ENCODE results near the gene BOLL. TPM values are rescaled to one million over a fixed set of nuclear protein-coding genes. Genes with fewer than 3 reads are reported as not detected.

Gene BOLL
- total and polyA plus RNA-seq, 2 experiments from 2014 or later: 2.0 TPM; not detected in 1

DNA sequence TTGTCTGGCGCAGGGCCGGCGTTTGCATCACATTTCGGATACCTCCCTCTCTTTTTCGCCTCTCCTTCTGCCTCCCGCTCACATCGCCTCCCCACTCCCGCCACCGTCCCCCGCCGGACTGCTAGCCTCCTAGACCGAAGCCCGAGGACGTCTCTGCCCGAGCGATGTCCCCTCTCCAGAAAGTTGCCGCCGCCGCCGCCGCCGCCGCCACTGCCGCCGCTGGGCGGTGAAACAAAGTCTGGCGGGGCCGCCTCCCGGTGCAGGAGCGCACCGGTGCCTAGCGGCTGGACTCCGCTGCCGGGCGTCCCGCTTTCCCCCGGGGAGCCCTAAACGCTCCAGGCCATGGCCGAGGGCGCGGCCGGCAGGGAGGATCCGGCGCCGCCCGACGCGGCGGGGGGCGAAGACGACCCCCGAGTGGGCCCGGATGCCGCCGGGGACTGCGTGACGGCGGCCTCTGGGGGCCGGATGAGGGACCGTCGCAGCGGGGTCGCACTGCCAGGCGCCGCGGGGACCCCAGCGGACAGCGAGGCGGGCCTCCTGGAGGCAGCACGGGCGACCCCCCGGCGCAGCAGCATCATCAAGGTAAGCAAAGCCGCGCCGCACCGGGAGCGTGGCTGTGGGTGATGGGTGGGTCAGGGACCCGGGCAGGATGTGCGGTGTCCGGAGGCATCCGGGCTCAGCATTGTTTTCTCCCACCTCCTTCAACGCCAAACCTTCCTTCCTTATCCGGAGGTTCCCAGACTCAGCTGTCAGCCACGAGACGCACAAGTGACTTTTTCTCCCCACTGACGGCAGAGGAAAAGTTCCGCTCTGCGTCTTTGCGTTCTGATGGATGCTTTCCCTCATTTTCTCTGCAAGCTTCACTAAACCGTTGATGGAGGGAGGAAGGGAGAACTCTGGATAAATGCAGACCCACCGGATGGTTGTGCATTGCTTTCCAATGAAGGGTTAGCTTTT is 19.9 kb upstream of the BOLL start:
- H3K4me1 ChIP-seq (ENCODE audit: insufficient read depth): peaks cover 12% of the 10 kb centered on the region
- no peaks in the 10 kb centered on the region for H3K9me2 ChIP-seq (ENCODE audit: insufficient read depth)
- Mint-ChIP-seq H3K4me1 (peaks cover 11% of the 10 kb centered on the region), H3K4me3 (peak overlapping the region; percentile 83), H3K27ac (no peak overlapping the region), H3K27me3 (ENCODE audit: insufficient read depth, low read depth, poor library complexity) (peaks cover 24% of the 10 kb centered on the region), H3K9me3 (no peaks in the 10 kb centered on the region), H3K36me3 (ENCODE audit: low read depth) (no peaks in the 10 kb centered on the region)
- no peaks in the 10 kb centered on the region for H3K79me2 ChIP-seq (replicated peaks; ENCODE audit: insufficient read depth)
- DNase-seq (ENCODE audit: low spot score) (peak; percentile 57), ATAC-seq (peak; percentile 54)
- peaks cover 50% of the 10 kb centered on the region for H3K27me3 ChIP-seq (ENCODE audit: insufficient read depth)
- no peaks in the 10 kb centered on the region; the same call in 1 of the 2 replicates for H3F3A ChIP-seq (replicated peaks; ENCODE audit: low read depth)
- no peaks in the 10 kb centered on the region for H4K20me1 ChIP-seq (replicated peaks; ENCODE audit: insufficient read depth)
- H3K36me3 ChIP-seq (ENCODE audit: insufficient read depth): no peaks in the 10 kb centered on the region; the same call in 1 of the 2 replicates
- no peak overlapping the region for H3K27ac ChIP-seq (ENCODE audit: low read depth)
- H3K4me2 ChIP-seq: peak overlapping the region; percentile 94
- H3K4me3 ChIP-seq: peak overlapping the region; percentile 73
- H2AFZ ChIP-seq: peak overlapping the region; percentile 48; the same call in 1 of the 2 replicates
- TF ChIP-seq EZH2 (IDR thresholded peaks at IDR 0.05; ENCODE audit: low read depth, unreplicated experiment) (peak; percentile 49), ZNF114 (CRISPR knock-in tag; IDR thresholded peaks at IDR 0.05) (no peak), JUNB (IDR thresholded peaks at IDR 0.05; ENCODE audit: unreplicated experiment) (no peak)
- TF ChIP-seq, protein P1, sequence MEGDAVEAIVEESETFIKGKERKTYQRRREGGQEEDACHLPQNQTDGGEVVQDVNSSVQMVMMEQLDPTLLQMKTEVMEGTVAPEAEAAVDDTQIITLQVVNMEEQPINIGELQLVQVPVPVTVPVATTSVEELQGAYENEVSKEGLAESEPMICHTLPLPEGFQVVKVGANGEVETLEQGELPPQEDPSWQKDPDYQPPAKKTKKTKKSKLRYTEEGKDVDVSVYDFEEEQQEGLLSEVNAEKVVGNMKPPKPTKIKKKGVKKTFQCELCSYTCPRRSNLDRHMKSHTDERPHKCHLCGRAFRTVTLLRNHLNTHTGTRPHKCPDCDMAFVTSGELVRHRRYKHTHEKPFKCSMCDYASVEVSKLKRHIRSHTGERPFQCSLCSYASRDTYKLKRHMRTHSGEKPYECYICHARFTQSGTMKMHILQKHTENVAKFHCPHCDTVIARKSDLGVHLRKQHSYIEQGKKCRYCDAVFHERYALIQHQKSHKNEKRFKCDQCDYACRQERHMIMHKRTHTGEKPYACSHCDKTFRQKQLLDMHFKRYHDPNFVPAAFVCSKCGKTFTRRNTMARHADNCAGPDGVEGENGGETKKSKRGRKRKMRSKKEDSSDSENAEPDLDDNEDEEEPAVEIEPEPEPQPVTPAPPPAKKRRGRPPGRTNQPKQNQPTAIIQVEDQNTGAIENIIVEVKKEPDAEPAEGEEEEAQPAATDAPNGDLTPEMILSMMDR (conservative IDR thresholded peaks at IDR 0.05; ENCODE audit: low read depth in 2 of 2): no peak

DNA sequence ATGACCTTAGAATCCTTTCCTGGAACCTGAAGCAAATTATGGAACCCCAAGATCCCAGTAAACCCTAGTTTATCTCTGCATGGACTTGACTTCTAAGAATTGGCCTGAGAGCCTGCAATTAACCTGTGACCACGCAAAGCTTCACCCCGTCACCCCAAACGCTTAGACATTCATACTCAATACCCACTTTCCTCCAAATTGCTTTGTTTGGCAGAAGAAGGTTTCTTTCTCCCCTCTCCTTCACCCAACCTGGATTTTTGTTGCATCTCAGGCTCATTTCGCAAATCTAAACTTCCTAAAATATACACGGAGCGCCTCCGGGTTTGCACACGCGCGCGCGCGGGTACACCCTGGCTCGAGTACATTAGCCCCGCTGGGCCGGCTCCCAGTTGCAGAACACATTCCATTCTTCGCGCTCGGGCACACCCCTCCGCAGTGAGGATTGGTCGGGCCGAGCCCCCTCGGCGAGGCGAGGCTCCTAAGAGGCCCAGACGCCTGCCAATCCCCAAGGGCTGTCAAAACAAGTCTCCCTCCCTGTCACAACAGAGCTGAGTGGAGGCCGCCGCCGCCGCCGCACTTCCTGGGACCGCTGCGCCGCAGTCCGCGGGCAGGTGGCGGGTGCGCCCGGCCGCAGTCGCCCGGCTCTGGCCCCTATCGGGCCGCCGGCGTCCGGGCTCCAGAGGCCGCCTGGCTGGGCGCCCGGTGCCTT is 19.1 kb upstream of the BOLL start, which contains the start of gene PLCL1:
Gene PLCL1 (plus strand): TSS at position 545 of the 709 bp plus-strand sequence.
- no peaks in the 10 kb centered on the region; the same call in 1 of the 2 replicates for H3K36me3 ChIP-seq (ENCODE audit: insufficient read depth)
- H3K4me1 ChIP-seq (ENCODE audit: insufficient read depth): peaks cover 12% of the 10 kb centered on the region
- Mint-ChIP-seq H3K4me1 (peaks cover 11% of the 10 kb centered on the region), H3K9me3 (no peaks in the 10 kb centered on the region), H3K4me3 (peak within 1 kb of the TSS; percentile 83), H3K36me3 (ENCODE audit: low read depth) (no peaks in the 10 kb centered on the region), H3K27ac (no peak within 1 kb of the TSS), H3K27me3 (ENCODE audit: insufficient read depth, low read depth, poor library complexity) (peaks cover 24% of the 10 kb centered on the region)
- H4K20me1 ChIP-seq (replicated peaks; ENCODE audit: insufficient read depth): no peaks in the 10 kb centered on the region
- no peaks in the 10 kb centered on the region; the same call in 1 of the 2 replicates for H3F3A ChIP-seq (replicated peaks; ENCODE audit: low read depth)
- H3K27me3 ChIP-seq (ENCODE audit: insufficient read depth): peaks cover 50% of the 10 kb centered on the region
- DNase-seq (ENCODE audit: low spot score): peak; percentile 96
- peak within 1 kb of the TSS; percentile 87; the same call in 1 of the 2 replicates for H2AFZ ChIP-seq
- H3K4me3 ChIP-seq: peak within 1 kb of the TSS; percentile 73
- no peak within 1 kb of the TSS for H3K27ac ChIP-seq (ENCODE audit: low read depth)
- H3K79me2 ChIP-seq (replicated peaks; ENCODE audit: insufficient read depth): no peaks in the 10 kb centered on the region
- H3K4me2 ChIP-seq: peak within 1 kb of the TSS; percentile 94
- ATAC-seq: peak; percentile 99
- no peaks in the 10 kb centered on the region for H3K9me2 ChIP-seq (ENCODE audit: insufficient read depth)
- no peak for TF ChIP-seq CREB1 (CRISPR knock-in tag; IDR thresholded peaks at IDR 0.05; ENCODE audit: low read depth)
- TF ChIP-seq, protein P1 (conservative IDR thresholded peaks at IDR 0.05; ENCODE audit: low read depth in 2 of 2): no peak
- TF ChIP-seq ZNF331 (CRISPR knock-in tag; IDR thresholded peaks at IDR 0.05; ENCODE audit: low read depth): no peak
- no peak for TF ChIP-seq POLR2AphosphoS5 (IDR thresholded peaks at IDR 0.05; ENCODE audit: low read depth)
- TF ChIP-seq JUNB (IDR thresholded peaks at IDR 0.05; ENCODE audit: unreplicated experiment): no peak
- TF ChIP-seq ZNF114 (CRISPR knock-in tag; IDR thresholded peaks at IDR 0.05): no peak
- TF ChIP-seq, protein P2, sequence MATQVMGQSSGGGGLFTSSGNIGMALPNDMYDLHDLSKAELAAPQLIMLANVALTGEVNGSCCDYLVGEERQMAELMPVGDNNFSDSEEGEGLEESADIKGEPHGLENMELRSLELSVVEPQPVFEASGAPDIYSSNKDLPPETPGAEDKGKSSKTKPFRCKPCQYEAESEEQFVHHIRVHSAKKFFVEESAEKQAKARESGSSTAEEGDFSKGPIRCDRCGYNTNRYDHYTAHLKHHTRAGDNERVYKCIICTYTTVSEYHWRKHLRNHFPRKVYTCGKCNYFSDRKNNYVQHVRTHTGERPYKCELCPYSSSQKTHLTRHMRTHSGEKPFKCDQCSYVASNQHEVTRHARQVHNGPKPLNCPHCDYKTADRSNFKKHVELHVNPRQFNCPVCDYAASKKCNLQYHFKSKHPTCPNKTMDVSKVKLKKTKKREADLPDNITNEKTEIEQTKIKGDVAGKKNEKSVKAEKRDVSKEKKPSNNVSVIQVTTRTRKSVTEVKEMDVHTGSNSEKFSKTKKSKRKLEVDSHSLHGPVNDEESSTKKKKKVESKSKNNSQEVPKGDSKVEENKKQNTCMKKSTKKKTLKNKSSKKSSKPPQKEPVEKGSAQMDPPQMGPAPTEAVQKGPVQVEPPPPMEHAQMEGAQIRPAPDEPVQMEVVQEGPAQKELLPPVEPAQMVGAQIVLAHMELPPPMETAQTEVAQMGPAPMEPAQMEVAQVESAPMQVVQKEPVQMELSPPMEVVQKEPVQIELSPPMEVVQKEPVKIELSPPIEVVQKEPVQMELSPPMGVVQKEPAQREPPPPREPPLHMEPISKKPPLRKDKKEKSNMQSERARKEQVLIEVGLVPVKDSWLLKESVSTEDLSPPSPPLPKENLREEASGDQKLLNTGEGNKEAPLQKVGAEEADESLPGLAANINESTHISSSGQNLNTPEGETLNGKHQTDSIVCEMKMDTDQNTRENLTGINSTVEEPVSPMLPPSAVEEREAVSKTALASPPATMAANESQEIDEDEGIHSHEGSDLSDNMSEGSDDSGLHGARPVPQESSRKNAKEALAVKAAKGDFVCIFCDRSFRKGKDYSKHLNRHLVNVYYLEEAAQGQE (IDR thresholded peaks at IDR 0.05; ENCODE audit: unreplicated experiment): no peak
- TF ChIP-seq EZH2 (IDR thresholded peaks at IDR 0.05; ENCODE audit: low read depth, unreplicated experiment): no peak
- no peak for TF ChIP-seq STAT1 (IDR thresholded peaks at IDR 0.05; ENCODE audit: unreplicated experiment)
- TF ChIP-seq EZH2phosphoT487 (IDR thresholded peaks at IDR 0.05; ENCODE audit: unreplicated experiment): no peak
- TF ChIP-seq, protein P3, sequence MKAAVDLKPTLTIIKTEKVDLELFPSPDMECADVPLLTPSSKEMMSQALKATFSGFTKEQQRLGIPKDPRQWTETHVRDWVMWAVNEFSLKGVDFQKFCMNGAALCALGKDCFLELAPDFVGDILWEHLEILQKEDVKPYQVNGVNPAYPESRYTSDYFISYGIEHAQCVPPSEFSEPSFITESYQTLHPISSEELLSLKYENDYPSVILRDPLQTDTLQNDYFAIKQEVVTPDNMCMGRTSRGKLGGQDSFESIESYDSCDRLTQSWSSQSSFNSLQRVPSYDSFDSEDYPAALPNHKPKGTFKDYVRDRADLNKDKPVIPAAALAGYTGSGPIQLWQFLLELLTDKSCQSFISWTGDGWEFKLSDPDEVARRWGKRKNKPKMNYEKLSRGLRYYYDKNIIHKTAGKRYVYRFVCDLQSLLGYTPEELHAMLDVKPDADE (IDR thresholded peaks at IDR 0.05): no peak
